ENCODE data around the gene TPP2.

GRCh38 chr13:102697929-102698648, 101.3 kb downstream of the TPP2 start:
- TF ChIP-seq POLR2A (IDR thresholded peaks at IDR 0.05; ENCODE audit: low read length): no peak
- no peak for TF ChIP-seq GATA1 (IDR thresholded peaks at IDR 0.05; ENCODE audit: low read depth, low read length)

Measured in erythroblast (primary cell).